DMS114 treated with DMSO at 0.1 percent for 48 hours (cell line): ENCODE results near the gene IL9R.
A peak's percentile ranks its signal among the peaks of the same experiment; 100 is the strongest.
"Not testable (repeated sequence)": the region's sequence is repeated elsewhere in the genome, so short reads cannot be mapped to it uniquely, and the experiment has no call there.

ENCODE experiments used
- DNase-seq: peaks from one replicate; lab custom pipeline; 2025; ENCODE audit not compliant: unreplicated experiment; lab: John Stamatoyannopoulos, UW

IL9R gene, protein sequence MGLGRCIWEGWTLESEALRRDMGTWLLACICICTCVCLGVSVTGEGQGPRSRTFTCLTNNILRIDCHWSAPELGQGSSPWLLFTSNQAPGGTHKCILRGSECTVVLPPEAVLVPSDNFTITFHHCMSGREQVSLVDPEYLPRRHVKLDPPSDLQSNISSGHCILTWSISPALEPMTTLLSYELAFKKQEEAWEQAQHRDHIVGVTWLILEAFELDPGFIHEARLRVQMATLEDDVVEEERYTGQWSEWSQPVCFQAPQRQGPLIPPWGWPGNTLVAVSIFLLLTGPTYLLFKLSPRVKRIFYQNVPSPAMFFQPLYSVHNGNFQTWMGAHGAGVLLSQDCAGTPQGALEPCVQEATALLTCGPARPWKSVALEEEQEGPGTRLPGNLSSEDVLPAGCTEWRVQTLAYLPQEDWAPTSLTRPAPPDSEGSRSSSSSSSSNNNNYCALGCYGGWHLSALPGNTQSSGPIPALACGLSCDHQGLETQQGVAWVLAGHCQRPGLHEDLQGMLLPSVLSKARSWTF

DNA sequence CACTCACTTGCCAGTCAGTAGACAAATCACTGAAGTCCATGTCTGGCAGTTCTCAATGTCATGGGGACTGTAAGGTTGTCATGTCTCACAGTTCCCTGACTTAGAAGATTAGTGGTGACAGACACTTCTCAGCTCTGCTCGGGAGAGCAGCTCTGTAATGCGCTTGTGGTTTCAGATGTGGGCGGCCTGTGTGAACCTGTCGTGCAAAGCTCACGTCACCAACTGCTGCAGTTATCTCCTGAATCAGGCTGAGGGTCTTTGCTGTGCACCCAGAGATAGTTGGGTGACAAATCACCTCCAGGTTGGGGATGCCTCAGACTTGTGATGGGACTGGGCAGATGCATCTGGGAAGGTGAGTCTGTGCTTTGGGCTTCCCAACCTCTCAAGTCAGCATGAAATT, at the start of gene IL9R:
Gene IL9R (plus strand): TSS at position 261 of the 400 bp plus-strand sequence. CDS start 64 bp downstream, at position 325.
- DNase-seq: no peak

DNA sequence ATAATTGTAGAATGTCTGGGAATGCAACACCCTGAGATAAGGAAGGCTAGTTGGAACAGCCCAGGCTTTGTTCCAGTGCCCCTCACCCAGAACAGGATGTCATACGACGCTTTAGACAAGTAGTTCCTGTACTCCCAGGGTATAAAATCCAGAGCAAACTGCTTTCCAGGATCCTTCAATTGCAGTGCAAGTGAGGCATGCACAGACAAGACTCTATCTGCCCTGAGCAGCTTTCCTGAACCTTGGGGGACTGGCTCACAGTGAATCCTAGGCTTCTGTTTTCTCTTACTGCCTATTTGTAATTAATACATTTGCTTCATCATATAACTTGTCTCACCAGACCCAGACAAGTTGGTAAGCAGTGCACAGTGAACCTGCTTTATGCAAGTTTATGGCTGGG, 48.4 kb upstream of the IL9R start:
- no peak for DNase-seq

DNA sequence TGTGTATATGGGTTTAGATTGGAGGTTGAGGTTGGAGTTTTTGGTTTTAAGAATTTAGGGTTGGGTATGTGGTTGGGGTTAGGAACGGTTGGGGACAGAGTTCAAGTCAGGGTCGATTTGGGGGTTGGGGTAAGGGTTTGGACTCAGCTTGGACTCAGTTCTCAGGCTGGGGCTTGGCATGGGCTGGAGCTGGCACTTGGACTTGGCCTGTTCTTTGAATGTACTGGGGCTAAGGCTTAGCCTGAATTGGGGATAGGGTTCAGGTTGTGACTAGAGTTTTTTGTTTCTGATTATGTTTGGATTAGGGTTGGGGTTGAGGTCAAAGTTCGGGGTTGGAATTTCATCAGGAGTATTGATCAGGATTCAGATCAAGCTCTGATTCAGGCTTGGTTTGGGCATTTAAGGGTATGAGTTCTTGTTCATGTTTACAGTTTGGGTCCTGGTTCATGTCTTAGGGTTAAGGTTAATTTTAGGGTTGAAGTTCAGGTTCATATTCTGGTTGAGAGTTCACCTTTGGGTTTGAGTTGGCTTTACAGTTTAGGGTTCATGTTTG, 46.2 kb upstream of the IL9R start:
- DNase-seq: no peak

DNA sequence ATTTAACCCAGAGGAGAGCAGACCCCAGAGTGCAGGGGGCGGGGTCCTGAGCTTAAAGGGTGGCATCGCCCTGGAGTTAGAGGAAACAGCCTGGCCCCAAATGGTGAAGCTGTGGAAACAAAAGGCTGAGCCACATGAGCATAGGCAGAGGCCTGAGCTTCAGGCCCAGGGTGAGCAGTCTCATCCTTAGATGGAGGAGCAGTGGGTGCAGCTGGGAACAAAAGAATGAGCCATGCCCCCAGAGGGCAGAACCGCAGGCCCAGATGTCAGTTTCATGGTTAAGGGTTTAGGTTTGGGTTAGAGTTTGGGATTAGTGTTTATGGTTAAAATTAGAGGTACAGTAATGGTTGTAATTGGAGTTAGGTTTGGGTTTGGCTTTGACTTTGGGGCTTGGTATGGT, 44.4 kb upstream of the IL9R start:
- no peak for DNase-seq

DNA sequence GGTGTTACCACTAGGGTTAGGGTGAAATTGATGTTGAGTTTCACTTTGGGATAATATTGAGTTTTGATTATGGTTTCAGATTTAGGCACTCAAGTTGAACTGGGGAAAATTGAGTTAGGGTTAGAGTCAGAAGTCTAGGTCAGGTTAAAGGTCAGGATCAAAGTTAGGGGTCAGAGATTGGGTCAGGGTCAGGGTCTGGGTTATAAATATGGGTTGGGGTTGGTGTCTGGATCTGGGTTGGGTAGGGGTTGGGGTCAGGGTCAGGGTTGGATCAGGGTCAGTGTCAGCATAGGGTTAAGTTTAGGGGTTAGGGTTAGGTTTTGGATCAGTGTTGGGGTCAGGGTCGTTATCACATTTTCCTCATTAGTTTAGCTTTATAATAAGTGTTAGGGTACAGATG, 42.7 kb upstream of the IL9R start:
- no peak for DNase-seq

DNA sequence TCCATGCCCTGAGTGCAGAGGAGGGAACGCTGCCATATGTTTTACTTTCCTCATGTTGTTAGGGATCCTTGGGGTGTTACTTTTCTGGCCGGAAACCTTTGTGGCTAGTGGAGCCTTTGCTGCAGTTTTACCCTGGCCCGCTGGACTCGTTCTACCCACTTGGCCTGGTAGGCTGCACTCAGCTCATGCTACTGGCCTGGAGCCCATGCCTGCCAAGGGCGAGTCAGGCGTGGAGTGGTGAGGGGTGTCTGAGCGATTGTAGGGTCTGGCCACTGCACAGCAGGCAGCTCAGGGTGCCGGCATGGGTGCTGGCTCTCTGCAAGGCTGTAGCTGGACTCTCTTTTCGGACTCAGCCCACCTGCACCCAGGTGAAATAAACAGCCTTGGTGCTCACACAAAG, 41.4 kb upstream of the IL9R start:
- no peak for DNase-seq

DNA sequence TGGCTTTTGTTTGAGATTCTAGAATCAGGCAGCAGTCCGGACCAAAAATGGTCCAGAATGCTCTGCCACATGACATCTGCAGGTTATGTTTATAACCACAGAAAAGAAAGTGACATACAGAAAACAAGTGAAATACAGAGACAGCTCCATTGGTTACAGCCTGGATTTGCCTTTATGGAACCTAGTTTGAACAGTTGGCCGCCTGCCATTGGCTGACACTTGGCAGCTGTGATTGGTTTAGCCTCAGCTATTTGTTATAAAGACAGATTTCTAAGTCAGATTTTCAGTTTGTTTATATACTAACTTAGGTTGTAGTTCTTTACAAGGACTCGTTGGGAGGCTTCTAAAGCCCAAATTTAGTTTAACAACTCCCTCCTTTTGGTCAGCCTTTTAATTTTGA, 40.8 kb upstream of the IL9R start:
- no peak for DNase-seq

DNA sequence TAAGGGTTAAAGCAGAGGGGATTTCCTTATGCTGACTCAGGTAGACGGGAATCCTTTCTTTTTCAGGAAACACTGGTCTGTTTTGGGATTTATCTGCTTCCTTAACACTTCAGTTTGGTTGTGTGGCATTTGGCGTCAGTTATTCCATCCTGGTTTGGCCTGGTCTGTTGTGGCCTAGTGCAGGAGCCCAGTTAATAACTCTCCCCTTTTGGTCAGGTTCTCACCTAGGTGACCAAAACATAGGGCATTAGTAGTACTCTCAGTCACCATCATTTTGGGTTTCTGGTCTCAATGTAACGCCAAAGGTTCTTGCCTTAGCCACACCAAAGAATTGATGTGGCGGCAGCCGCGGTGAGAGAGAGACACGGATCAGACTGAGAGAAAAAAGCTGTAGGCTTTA, 39.7 kb upstream of the IL9R start:
- no peak for DNase-seq

DNA sequence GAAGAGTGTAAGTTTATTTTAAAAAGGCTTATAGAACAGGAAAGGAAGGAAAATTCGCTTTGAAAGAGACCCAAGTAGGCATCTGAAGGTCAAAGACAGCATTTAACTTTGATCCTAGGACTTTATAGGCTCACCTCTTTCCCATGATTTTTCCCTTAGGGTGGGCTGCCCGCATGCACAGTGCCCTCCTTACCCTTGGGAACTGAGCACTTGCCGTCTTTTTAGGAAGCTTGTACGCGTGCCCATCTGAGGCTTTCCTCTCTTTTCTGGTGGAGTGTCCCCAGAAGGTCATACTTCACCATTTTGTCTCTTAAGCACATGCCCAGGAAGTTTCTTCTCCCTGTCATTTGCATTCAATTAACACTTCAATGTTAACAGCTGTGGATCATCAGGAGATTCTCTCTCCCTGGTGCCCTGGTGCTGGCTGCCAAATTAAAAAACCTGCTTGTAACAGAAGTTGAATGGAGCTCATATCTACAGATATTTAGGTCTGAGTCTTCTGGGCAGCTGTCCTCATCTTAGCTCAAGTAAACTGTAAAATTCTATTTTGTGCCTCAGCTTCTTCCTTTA, 38.4 kb upstream of the IL9R start:
- no peak for DNase-seq

DNA sequence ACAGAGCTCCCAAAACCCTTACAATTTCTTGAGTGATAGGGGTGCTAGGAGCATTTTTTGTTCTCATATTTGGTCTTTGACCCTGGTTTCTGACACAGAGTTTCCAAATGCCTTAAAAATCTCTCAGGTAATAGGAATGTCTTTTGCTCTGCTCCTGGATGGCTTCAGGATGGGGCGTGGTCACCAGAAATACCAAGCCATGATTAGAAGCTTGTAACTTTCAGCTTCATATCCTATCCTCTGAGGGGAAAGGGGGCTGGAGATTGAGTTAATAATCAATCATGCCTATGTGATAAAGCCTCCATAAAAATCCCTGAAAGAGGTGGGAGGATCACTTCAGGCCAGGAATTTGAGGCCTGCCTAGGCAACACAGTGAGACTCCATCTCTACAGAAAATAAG, 34.6 kb upstream of the IL9R start:
- no peak for DNase-seq

DNA sequence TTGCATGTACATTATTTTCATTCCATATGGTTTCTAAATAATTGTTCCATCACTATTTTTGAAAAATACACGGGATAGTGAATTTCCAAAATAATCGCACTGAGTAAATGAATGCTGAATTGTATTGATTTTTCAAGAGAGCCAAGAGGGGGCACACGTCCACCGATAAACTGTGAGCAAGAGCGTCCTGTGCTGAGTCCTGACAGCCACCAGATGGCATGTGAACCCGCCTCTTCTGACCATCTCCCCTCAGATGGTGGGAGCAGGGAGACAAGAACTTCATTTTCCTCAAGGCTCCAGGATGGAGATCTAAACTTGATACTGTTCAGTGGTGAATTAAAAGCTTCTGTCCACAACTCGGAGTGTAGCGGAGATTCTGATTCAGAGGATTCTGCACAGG, 30.6 kb upstream of the IL9R start:
- peak; percentile 49 for DNase-seq

DNA sequence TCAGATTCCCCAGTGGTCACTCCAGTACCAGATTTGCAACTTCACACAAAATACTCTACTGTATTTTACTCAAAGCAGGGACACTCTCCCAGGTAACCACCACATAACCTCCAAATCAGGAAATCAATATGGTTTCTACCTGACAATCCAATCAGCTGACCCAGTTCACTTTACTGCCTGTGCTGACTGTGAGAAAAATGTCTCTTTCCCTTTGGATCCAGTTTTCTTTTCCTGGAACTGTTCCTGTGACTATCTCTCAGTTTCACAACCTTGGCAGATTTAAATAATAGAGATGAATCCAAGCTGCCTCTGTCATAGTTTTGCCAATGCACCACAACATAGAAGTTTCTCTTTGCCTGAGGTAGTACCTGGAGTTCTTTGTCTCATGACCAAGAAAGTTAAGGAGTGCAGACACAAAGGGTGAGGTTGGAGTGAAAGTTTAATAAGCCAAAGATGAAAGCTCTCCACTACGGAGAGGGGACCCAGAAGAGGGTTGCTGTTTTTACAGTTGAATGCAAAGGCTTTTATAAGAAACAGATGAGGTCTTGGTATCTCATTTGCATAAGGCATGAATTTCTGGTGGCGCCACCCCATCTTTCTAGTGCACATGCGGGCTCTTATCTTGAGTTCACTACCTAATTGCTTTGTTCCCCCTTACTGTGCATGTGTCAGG, 29.7 kb upstream of the IL9R start:
- no peak for DNase-seq

DNA sequence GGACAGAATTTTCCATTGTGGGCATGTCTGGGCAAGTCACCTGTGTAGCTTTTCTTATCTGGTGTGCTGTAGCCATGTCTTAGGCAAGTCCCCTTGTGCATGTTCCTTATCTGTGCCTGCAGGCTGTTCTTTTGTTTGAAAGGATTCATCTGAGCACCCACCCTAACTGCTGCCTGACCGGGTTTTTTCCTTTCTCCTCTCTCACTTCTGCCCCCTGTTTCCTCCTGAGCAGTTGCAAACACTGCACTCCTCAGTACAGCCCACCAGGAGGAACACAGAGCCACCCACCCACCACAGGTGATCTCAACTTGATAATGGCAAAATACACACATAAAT, 29.2 kb upstream of the IL9R start:
- DNase-seq: no peak

DNA sequence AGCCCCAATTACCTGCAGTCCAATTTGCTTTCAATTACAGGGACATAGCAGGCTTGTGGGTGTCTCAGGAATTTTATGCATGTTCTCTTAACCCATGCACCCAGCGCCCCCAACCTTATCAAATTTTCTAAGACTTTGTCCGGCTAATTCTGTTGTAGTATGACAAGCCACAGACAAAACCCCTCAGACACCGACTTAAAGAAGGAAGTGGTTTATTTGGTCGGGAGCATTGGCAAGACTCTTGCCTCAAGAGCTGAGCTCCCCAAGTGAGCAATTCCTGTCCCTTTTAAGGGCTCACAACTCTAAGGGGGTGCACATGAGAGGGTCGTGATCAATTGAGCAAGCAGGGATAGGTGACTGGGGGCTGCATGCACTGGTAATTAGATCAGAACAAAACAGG, 28.7 kb upstream of the IL9R start:
- DNase-seq: no peak

DNA sequence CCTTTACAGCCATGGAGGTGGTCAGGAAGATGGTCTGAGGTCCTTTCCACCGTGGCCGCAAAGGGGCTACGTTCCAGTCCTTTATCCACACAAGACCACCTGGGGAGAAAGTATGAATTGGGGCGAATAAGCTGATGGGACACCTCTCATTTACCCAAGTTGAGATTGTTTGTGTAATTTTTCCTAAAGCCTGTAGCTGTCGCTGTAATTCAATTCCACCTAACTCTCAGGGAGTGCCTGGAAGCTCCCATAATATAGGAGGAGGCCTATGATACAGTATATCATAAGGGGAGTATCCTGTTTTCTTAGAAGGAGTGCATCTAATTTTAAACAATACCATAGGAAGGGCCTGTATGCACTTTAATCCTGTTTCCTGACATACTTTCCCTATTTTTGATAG, 25.8 kb upstream of the IL9R start:
- not testable (repeated sequence) for DNase-seq

DNA sequence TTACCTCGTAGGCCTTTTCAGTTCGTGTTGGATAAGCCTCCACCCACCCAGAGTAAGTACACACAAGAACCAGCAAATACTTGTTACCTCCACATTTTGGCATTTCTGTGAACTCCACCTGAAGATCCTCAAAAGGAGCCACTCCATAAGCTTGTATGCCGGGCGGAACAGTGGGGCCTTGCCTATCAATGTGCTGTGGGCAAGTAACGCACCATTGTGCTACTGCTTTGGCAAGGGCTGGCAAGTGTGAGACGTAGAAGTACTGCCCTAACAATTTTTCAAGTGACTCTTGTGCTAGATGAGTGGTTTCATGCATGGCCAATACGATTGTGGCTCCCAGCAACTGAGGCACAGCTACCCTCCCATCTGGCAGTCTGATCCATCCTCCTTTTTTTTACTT, 25.3 kb upstream of the IL9R start:
- not testable (repeated sequence) for DNase-seq

DNA sequence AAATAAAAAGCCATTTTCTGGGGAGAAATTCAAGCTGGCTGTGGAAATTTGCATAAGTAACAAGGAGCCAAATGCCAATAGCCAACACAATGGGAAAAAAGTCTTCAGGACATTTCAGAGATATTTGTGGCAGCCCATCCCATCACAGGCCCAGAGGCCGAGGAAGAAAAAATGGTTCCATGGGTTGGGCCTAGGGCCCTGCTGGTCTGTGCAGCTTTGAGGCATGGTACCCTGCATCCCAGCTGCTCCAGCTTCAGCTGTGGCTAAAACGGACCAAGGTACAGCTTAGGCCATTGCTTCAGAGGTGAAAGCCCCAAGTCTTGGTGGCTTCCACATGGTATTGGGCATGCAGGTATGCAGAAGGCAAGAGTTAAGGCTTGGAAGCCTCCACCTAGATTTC, 14.2 kb upstream of the IL9R start:
- no peak for DNase-seq

DNA sequence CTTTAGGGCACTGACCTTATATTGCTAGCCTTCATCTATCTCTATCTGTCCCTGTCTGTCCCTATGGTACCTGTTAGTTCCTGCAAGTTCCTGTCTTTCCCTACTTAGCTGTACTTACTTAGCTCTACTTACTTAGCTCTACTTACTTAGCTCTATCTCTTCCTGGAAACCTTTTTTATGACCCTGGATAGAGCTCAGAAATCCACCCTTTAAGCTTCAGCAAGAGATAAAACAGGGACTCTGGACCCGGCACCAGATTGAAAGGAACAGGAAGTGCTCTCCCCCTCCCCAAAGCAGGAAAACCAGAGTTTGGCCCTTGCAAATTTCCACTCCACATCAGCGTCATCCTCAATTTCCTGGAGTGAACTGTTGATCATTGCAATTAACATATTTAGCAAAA, 12.3 kb upstream of the IL9R start:
- DNase-seq: no peak

DNA sequence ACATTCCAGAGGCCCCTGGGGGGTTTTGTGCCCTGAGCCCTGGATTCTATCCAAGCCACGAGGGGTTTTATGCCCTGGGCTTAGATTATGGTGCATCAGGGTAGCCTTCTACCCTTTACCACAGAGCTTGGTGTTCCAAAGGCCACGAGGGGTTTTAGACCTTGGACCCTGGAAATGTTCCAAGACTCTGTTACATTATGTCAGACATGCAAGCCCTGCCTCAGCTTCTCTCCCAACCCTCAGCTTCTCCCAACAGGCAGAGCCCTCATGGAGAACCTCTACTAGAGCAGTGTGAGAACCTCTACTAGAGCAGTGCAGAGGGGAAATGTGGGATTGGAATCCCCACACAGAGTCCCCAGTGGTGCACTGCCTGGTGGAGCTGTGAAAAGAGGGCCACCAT, 10.5 kb upstream of the IL9R start:
- DNase-seq: not testable (repeated sequence)

DNA sequence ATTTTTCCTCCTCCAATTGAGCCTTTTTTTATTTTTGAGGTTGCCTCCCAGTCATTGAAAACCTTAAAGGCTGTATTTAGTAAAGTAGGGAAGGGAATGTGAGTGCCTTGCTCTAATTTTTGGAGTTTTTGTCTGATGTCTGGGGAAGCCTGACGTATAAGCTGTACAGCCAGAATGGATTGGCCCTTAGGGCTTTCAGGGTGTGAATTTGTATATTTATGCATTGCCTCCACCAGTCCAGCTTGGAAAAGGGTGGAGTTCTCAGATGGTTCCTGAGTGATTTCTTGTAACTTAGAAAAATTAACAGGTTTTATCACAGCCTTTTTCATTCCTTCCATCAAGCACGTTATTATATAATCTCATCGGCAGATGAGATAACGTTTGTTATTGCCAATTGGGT, 8.6 kb upstream of the IL9R start:
- DNase-seq: no peak

DNA sequence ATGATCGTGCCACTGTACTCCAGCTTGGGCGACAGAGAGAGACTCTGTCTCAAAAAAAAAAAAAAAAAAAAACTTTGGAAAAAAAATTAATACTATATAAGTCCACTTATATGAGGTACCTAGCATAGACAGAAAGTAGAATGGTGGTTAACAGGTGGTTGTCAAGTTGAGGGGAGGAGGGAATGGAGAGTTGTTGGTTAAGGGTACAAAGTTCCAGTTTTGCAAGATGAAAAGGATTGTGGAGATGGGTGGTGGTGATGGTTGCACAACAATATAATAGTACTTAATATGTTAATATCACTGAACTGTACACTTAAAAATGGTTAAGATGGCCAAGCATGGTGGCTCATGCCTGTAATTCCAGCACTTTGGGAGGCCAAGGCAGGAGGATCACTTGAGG, 4.1 kb upstream of the IL9R start:
- DNase-seq: no peak

DNA sequence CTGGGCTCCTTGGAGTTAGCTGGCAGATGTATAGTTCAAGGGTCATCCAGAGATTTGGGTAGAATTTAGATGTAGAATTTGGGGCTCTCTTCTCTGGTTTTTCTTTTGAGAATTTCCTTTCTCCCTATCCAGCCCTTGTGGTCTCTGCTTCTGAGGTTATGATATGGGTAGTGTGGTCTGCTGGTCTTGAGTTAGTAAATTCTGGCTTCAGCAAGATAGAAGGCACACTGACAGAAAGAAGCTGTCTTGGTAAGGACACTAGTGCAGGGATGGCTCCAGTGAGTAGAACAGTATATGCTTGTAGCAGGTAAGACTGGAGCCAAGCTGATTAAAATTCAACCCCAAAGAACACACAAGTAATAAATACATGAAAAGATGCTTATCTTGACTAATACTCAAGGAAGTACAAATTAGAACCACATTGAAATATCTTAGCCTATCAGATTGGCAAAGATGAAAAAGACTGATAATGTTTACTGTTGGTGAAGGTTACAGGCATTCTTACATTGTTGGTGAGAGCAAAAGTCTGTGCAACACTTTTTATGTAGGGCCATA, 2.1 kb upstream of the IL9R start:
- DNase-seq: no peak
